ENCODE measurements around the gene GALNT8.

- TF ChIP-seq CTCF (conservative IDR thresholded peaks at IDR 0.05; ENCODE audit: low read depth in 2 of 2), result no peak
- TF ChIP-seq EZH2phosphoT487 (IDR thresholded peaks at IDR 0.05; ENCODE audit: unreplicated experiment), result no peak
- TF ChIP-seq POLR2AphosphoS5 (IDR thresholded peaks at IDR 0.05; ENCODE audit: low read depth), result no peak
- no peak for TF ChIP-seq CREB1 (CRISPR knock-in tag; IDR thresholded peaks at IDR 0.05; ENCODE audit: low read depth)
Observed at GRCh38 chr12:4736091-4736490, 15.9 kb downstream of the GALNT8 start.
